Measurements from ENCODE around the gene IL18R1.
A peak's percentile ranks its signal among the peaks of the same experiment; 100 is the strongest.

Gene IL18R1

DNA sequence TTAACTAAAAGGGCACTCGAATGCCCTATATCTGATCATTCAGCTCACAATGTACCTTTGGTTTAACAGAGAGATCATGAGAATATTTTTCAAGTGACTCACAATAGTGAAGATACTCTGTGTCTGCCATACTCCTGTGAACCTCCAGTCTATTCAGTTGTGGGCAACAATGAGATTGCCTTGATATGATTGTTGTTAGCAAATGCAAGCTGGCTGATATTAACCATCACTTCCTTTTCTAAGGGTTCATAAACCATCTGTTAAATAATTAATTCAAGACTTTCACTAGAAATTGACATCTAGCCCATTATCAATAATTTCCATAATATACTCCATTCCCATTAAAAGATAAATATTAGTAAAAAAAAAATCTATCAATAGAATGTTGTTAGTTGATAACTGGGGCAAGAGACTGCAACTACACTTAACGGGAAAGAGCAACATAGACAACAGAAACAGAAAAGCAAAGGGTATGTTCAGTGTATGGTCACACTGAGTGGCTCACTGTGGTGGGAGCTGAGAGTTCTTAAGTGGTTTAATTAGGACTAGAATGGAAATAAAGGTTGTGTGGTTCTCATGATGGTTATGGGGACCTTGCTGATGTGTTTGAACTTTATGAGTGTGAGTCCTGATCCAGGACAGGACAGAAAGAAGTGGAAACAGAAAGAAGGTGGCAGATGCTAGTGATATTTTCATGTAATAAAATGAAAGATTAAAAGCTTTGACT is 79.2 kb downstream of the IL18R1 start:
- TF ChIP-seq, protein P1, sequence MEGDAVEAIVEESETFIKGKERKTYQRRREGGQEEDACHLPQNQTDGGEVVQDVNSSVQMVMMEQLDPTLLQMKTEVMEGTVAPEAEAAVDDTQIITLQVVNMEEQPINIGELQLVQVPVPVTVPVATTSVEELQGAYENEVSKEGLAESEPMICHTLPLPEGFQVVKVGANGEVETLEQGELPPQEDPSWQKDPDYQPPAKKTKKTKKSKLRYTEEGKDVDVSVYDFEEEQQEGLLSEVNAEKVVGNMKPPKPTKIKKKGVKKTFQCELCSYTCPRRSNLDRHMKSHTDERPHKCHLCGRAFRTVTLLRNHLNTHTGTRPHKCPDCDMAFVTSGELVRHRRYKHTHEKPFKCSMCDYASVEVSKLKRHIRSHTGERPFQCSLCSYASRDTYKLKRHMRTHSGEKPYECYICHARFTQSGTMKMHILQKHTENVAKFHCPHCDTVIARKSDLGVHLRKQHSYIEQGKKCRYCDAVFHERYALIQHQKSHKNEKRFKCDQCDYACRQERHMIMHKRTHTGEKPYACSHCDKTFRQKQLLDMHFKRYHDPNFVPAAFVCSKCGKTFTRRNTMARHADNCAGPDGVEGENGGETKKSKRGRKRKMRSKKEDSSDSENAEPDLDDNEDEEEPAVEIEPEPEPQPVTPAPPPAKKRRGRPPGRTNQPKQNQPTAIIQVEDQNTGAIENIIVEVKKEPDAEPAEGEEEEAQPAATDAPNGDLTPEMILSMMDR (IDR thresholded peaks at IDR 0.05; ENCODE audit: low read length, missing control alignments) = no peak
- no peak for DNase-seq (ENCODE audit: low read depth)
- no peak overlapping the region for H3K4me3 ChIP-seq (replicated peaks; ENCODE audit: low read depth, low read length)

DNA sequence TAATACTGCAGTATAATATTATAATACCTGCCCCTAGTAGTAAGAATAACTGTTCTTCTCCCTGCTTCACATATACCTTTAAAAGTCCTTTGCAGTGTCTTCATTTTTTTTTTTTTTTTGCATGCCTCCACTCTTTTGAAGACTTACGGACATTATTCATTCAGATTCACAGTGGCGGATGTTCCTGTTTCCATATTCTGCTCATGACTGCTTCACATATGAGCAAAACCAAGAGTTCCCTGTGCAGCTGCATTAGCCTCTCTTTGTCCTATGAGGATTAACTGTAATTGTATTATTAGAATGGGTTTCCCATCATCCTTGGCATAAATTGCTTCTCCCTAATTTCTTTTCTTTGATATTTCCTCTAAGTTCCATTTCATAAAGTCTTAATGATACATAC is 80.1 kb downstream of the IL18R1 start:
- H3K4me3 ChIP-seq (replicated peaks; ENCODE audit: low read depth, low read length) = no peak overlapping the region
- TF ChIP-seq, protein P1 (IDR thresholded peaks at IDR 0.05; ENCODE audit: low read length, missing control alignments) = no peak
- DNase-seq (ENCODE audit: low read depth) = no peak

DNA sequence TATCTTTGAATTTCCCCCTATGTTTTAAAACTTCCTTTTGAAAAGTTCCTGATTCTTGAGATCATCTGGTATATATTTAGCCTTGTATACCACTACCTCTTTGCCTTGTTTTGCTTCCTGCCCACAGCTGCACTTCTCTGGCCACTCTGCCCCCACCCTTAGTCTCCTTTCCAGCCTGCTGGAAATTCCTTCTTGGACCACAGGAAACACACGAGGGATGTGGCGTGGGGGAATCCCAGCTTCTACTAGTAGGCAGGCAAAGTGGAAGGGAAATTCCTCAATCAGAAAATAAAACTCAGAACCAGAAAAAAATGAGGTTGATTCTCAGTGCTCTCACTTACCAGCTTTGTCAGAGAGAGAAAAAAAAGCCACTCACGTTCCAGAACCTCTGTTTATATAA is 80.7 kb downstream of the IL18R1 start:
- TF ChIP-seq, protein P1 (IDR thresholded peaks at IDR 0.05; ENCODE audit: low read length, missing control alignments) = no peak
- no peak overlapping the region for H3K4me3 ChIP-seq (replicated peaks; ENCODE audit: low read depth, low read length)
- DNase-seq (ENCODE audit: low read depth) = peak; percentile 49

DNA sequence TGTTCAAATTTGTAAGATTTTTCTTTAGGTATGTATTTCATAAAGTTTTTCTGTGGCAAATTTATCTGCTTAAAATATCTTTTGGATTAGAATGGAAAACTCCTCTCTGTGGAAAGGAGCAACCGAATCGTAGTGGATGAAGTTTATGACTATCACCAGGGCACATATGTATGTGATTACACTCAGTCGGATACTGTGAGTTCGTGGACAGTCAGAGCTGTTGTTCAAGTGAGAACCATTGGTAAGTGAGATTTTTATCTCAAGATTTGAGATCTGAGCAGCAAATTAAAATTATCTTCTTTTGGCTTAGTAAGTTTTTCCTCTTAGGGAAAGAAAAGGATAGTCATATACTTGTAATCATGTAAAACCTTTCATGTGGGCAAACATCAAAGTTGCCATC is 81.5 kb downstream of the IL18R1 start:
- H3K4me3 ChIP-seq (replicated peaks; ENCODE audit: low read depth, low read length) = no peak overlapping the region
- DNase-seq (ENCODE audit: low read depth) = no peak
- TF ChIP-seq, protein P1 (IDR thresholded peaks at IDR 0.05; ENCODE audit: low read length, missing control alignments) = no peak

DNA sequence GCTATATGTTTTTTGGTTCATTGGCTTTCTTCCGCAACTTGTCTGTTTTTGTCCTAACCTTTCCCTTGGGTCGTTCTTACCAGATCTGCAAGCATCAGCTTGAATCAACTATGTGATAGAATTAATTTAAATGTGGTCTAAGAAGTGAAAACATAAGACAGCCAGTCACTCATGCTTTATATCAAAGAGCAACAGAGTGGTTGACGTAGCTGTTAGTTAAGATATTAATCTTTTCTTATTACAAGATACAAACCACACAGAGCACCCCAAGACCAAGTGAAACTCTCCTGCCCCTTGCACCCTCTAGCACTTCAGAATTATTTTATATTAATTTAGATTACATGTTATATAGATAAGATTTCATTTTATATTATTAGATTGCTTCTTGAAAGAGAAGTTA is 82.5 kb downstream of the IL18R1 start:
- DNase-seq (ENCODE audit: low read depth) = no peak
- no peak overlapping the region for H3K4me3 ChIP-seq (replicated peaks; ENCODE audit: low read depth, low read length)
- TF ChIP-seq, protein P1 (IDR thresholded peaks at IDR 0.05; ENCODE audit: low read length, missing control alignments) = no peak

DNA sequence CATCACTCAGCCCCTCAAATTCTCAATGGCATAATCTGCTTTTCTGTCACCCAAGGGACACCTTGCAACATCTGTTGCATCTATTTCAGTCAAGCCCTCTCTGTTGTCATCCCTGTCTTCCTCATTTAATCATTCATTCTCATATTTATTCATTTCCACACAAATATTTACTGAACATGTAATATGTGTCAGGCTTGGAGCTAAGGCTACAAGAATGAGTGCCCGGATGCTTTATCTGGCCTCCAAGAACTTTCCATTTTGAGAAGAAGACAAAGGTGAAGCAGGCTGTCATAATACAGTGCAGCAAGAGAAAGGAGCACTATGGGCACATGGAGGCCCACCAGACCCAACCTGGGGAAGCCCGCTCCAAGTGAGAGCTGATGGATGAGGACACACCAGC is 83.0 kb downstream of the IL18R1 start:
- no peak for DNase-seq (ENCODE audit: low read depth)
- no peak overlapping the region for H3K4me3 ChIP-seq (replicated peaks; ENCODE audit: low read depth, low read length)
- TF ChIP-seq, protein P1 (IDR thresholded peaks at IDR 0.05; ENCODE audit: low read length, missing control alignments) = no peak

All from fibroblast of pulmonary artery (primary cell).